Gastroesophageal sphincter (tissue), 3 donors: ENCODE results near the gene ARMC8.

Experiments used
- CTCF ChIP-seq, 4 experiments: fragments of 200-600 bp in 2 of 4; fragments of 450-650 bp in 2 of 4; sonication (generic) in 1 of 4; IDR thresholded peaks; one replicate each; pipeline ENCODE4 v1.5.1; 2017 to 2019; ENCODE audit warnings: antibody characterized with exemption in 4 of 4, mild to moderate bottlenecking in 2 of 4, moderate library complexity in 2 of 4
- EP300 ChIP-seq: sonication (generic); formaldehyde crosslinking; IDR thresholded peaks from one replicate; pipeline ENCODE4 v1.6.1; 2017; ENCODE audit warnings: antibody characterized with exemption, mild to moderate bottlenecking
- POLR2A ChIP-seq, 2 donors: fragments of 450-650 bp; IDR thresholded peaks; one replicate each; pipeline ENCODE4 v1.6.1; 2017; ENCODE audit warnings: antibody characterized with exemption in 2 of 2, mild to moderate bottlenecking in 2 of 2, moderate library complexity in 1 of 2

GRCh38 chr3:138314751-138315150, 127.7 kb downstream of the ARMC8 start:
- no peak for TF ChIP-seq CTCF (IDR thresholded peaks at IDR 0.05)
- no peak for TF ChIP-seq POLR2A (IDR thresholded peaks at IDR 0.05)
- no peak for TF ChIP-seq EP300
